RWPE2 (cell line): ENCODE results near the gene HSD17B12.

Source experiments
- ATAC-seq: fragments of 200-7000 bp; cut with Tn5 transposase; 3 replicates; pipeline ENCODE4 v1.9.1; 2021; ENCODE audit warnings: low read depth
- DNase-seq: peaks from one replicate; pipeline ENCODE4 v3.0.0-alpha.2; 2020; ENCODE audit warnings: low spot score
- H3K27ac ChIP-seq: fragments of 450-650 bp; 2 replicates; pipeline ENCODE4 v1.5.1; 2017; ENCODE audit warnings: mild to moderate bottlenecking; ENCODE audit not compliant: poor library complexity, severe bottlenecking
- H3K27me3 ChIP-seq: fragments of 250-450 bp; sonication (Bioruptor Pico); 2 replicates; pipeline ENCODE4 v1.5.1; 2021; ENCODE audit warnings: mild to moderate bottlenecking, moderate library complexity; ENCODE audit not compliant: insufficient read depth, poor library complexity, severe bottlenecking
- H3K36me3 ChIP-seq: fragments of 250-450 bp; sonication (Bioruptor Pico); 2 replicates; pipeline ENCODE4 v1.5.1; 2020; ENCODE audit warnings: low read depth, mild to moderate bottlenecking, moderate library complexity
- H3K4me1 ChIP-seq: fragments of 250-450 bp; sonication (Bioruptor Pico); 2 replicates; pipeline ENCODE4 v1.5.1; 2021; ENCODE audit warnings: mild to moderate bottlenecking, moderate library complexity; ENCODE audit not compliant: insufficient read depth, poor library complexity, severe bottlenecking
- H3K4me3 ChIP-seq: fragments of 250-450 bp; sonication (Bioruptor Pico); 2 replicates; pipeline ENCODE4 v1.5.1; 2021; ENCODE audit warnings: mild to moderate bottlenecking, moderate library complexity; ENCODE audit not compliant: severe bottlenecking
- H3K9me3 ChIP-seq: fragments of 250-450 bp; sonication (Bioruptor Pico); 2 replicates; pipeline ENCODE4 v1.5.1; 2021; ENCODE audit warnings: mild to moderate bottlenecking, moderate library complexity; ENCODE audit not compliant: severe bottlenecking
- TF ChIP-seq, protein P1 (sequence below): fragments of 450-650 bp; IDR thresholded peaks from one replicate; pipeline ENCODE4 v1.5.1; 2017; ENCODE audit warnings: mild to moderate bottlenecking, moderate library complexity; ENCODE audit not compliant: poor library complexity, severe bottlenecking

Gene HSD17B12

GRCh38 chr11:43797337-43797736 lies 116.8 kb downstream of the HSD17B12 start:
- Histone ChIP-seq H3K27me3 (no peaks in the 10 kb centered on the region), H3K4me3 (no peak overlapping the region), H3K4me1 (no peaks in the 10 kb centered on the region), H3K27ac (no peak overlapping the region), H3K9me3 (no peaks in the 10 kb centered on the region), H3K36me3 (peaks cover 25% of the 10 kb centered on the region)
- DNase-seq (no peak), ATAC-seq (no peak)
- TF ChIP-seq, protein P1, sequence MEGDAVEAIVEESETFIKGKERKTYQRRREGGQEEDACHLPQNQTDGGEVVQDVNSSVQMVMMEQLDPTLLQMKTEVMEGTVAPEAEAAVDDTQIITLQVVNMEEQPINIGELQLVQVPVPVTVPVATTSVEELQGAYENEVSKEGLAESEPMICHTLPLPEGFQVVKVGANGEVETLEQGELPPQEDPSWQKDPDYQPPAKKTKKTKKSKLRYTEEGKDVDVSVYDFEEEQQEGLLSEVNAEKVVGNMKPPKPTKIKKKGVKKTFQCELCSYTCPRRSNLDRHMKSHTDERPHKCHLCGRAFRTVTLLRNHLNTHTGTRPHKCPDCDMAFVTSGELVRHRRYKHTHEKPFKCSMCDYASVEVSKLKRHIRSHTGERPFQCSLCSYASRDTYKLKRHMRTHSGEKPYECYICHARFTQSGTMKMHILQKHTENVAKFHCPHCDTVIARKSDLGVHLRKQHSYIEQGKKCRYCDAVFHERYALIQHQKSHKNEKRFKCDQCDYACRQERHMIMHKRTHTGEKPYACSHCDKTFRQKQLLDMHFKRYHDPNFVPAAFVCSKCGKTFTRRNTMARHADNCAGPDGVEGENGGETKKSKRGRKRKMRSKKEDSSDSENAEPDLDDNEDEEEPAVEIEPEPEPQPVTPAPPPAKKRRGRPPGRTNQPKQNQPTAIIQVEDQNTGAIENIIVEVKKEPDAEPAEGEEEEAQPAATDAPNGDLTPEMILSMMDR = no peak

GRCh38 chr11:43797866-43798265 lies 117.3 kb downstream of the HSD17B12 start:
- Histone ChIP-seq H3K36me3 (peaks cover 28% of the 10 kb centered on the region), H3K4me3 (no peak overlapping the region), H3K27me3 (no peaks in the 10 kb centered on the region), H3K27ac (no peak overlapping the region), H3K9me3 (no peaks in the 10 kb centered on the region), H3K4me1 (no peaks in the 10 kb centered on the region)
- ATAC-seq (no peak), DNase-seq (no peak)
- TF ChIP-seq, protein P1 = no peak

GRCh38 chr11:43802509-43802908 lies 122.0 kb downstream of the HSD17B12 start:
- H3K27ac ChIP-seq = no peak overlapping the region
- H3K4me3 ChIP-seq = no peak overlapping the region
- peaks cover 19% of the 10 kb centered on the region for H3K36me3 ChIP-seq
- TF ChIP-seq, protein P1 = peak; percentile 37
- H3K4me1 ChIP-seq = no peaks in the 10 kb centered on the region
- no peaks in the 10 kb centered on the region for H3K27me3 ChIP-seq
- no peak for DNase-seq
- no peaks in the 10 kb centered on the region for H3K9me3 ChIP-seq
- no peak for ATAC-seq

- TF ChIP-seq, protein P1 = no peak
- DNase-seq (no peak), ATAC-seq (no peak)
- Histone ChIP-seq H3K27ac (no peak overlapping the region), H3K9me3 (no peaks in the 10 kb centered on the region), H3K36me3 (peaks cover 14% of the 10 kb centered on the region), H3K4me1 (no peaks in the 10 kb centered on the region), H3K27me3 (no peaks in the 10 kb centered on the region), H3K4me3 (no peak overlapping the region)
Measured at GRCh38 chr11:43803766-43804165, 123.2 kb downstream of the HSD17B12 start.

DNA sequence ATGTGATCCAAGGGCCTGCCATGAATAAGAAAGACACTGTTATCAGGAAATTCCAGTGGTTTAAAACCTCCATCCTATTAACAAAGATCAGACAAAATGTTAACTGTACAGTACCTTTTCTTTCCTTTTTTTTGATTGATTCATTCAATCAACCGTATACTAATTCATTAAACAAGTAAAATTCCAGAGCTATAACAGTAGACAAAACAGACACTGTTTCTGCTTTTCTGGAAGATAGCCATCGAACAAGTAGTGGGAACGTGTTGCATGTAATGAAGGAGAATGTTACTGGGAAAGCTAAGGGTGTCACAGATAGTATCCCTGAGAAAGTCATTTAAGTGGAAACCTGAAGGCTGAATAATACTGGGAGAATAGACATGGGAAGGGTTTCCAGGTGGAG lies 126.4 kb downstream of the HSD17B12 start:
- ATAC-seq = no peak
- H3K9me3 ChIP-seq = no peaks in the 10 kb centered on the region

More for the DNA sequence above, 126.4 kb downstream of the HSD17B12 start:
- Histone ChIP-seq H3K36me3 (peaks cover 14% of the 10 kb centered on the region), H3K4me3 (no peak overlapping the region), H3K4me1 (no peaks in the 10 kb centered on the region), H3K27ac (no peak overlapping the region), H3K27me3 (no peaks in the 10 kb centered on the region)
- DNase-seq = no peak
- TF ChIP-seq, protein P1 = no peak
